ENCODE measurements around the gene PIP5KL1.

PIP5KL1 gene

DNA sequence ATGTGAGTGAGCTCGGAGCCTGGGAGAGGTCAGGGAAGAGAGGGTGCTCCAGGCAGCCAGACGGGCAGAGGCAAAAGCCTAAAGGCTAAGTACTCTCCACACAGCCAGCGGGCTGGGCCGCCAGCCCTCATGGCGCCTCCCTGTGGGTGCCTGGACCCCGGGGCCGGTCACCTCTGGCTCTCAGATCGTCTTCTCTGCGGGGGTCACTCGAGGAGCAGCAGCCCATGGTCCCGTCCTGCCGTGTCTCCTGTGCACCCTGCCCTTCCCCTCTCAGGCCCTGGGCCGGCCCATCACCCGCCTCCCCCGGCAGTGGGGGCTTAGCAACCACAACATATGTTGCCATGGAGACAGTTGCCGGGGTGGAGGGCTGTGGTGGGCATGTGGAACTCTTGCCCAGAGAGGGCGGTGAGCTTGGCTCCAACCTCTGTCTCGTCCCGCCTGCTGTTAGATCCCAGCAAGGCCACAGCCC lies 57.3 kb downstream of the PIP5KL1 start:
- DNase-seq: no peak

DNA sequence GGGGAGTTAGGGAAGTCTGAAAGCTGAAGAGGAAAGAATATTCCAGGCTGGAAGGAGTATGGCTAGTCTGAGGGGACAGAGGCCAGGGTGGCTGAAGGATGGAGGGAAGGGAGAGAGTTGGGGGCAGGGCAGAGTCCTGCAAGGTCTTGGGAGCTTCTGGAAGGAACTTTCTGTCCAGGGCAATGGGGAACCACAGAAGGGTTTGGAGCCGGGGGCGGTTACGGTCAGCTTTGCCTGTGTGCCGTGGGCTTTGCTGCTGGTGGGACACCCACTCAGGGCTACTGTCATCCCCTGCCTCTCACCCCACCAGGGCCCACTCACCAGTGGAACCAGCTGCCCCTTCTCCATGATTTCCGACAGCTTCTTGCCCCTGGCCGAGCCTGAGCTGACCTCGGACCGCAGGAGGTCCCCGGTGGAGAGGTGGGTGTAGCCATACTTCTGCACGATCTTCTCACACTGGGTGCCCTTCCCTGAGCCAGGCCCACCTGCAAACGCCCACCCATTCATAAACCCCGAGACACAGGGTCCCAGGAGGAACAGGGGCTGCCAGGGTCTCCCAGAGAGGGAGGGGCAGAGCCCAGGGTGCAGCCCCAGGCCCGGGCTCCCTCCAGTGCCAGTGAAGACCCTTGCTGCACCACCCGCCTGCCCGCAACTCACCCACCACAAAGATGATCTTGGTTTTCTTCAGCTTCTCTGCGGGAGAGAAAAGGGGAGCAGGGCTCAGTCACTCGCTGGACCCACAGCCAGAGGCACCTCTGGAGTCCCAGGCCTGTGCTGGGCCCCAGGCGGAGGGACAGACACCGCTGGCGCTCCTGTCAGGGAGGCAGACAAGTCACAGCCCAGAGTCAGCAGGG lies 58.0 kb downstream of the PIP5KL1 start:
- peak in 3 of 4 experiments; percentile 24 to 59 (median 50) for DNase-seq

DNA sequence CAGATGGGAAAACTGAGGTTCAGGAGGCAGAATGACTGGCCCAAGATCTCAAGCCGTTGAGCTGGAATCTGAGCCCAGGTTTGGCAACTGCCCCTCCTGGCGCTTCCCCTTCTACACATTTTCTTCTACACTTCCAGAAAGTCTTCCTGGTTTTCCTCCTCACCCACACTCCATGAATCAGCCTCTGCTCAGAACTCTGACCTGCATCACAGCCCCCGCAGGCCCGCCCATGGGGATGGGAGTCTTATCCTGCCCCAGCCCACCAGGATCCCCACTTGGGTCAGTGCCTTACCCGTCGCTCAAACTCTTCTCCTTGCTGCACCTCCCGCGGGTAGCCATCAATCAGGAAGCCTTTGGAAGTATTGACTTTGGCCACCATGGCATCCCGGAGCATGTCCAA lies 59.0 kb downstream of the PIP5KL1 start:
- peak in 1 of 4 experiments; percentile 44 for DNase-seq

DNA sequence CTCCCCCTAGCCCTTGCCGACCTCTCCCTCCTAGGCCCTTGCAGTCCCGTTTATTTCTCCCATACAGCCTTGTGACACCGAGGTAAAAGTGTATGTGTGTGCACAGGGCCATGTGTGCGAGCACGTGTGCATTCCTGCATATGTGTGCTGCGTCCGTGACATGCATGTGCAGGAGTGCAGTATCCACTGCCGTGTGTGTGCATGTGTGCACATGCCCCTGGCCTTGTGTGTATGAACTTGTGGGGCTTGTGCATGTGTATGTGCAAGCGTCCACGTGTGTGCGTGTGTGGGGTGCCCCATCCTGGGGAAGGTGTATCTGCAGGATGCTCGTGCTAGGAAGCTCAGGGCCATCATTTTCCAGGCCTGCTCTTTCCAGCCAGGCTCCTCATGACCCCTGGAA lies 59.7 kb downstream of the PIP5KL1 start:
- no peak for DNase-seq

Data from suppressor macrophage (primary cell).